HuH-7 (cell line): Measurements from ENCODE around the gene ZNF664.

ENCODE experiments used
- DNase-seq: peaks from one replicate; pipeline ENCODE4 v3.0.0; 2011; ENCODE audit warnings: low spot score

The ZNF664 gene

DNA sequence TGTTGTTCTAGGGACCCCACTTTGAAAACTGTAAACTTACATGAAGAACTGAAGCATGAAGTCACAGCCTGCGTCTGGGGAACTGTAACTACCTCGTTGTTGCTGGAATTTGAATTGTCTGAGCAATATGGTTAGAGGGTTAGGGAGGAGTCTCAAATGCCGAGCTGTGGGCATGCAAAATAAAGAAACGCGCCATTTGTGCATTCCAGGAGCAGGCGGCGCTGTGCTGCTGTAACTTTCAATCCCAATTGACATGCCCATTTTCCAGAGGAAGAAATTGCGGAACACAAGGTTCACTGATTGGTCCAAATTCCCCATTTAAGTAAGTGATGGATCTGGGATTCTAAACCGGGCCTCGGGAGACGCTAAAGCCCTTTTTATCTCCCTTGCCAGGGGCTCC, 61.3 kb downstream of the ZNF664 start:
- no peak for DNase-seq

DNA sequence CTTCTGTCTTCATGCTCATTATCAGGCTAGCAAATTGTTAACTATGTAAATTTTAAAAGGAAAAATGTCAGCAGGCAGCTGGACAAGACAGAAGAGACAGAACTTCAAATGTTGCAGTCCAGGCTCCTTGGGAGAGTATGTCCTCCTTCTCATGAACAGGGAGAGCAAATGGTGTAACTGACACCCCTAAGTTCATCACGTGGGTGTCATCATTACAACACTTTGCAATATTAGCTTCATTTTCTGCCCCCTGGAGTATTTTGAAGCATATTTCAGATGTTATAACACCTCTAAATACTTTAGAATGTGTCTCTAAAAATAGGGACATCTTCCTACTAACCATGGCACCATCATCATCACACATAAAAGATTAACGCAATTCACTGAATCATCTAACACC, 62.1 kb downstream of the ZNF664 start:
- DNase-seq: no peak

GRCh38 chr12:124036171-124036598, 63.2 kb downstream of the ZNF664 start:
- DNase-seq: no peak

- peak; percentile 25 for DNase-seq
Measured at GRCh38 chr12:124036657-124037109, 63.7 kb downstream of the ZNF664 start.

DNA sequence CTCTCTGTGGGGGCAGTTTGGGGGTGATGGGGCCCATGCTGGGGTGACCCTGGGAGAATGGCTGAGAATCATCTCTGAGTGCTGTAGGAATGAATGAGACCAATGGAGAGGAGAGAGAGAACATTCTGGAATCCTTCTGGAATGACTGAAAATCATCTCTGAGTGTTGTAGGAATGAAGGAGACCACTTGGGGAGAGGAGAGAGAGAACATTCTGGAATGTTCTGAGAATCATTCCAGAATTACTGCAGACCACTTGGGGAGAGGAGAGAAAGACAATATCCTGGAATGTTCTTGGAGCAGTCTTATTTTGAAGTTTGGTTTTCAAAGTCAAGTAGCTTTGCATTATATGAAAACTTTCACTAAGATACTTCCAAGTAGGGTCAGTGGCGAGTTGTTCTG, 64.3 kb downstream of the ZNF664 start:
- no peak for DNase-seq

- no peak for DNase-seq
Measured at GRCh38 chr12:124039276-124039675, 66.3 kb downstream of the ZNF664 start.

- no peak for DNase-seq
Measured at GRCh38 chr12:124040291-124040690, 67.3 kb downstream of the ZNF664 start.

DNA sequence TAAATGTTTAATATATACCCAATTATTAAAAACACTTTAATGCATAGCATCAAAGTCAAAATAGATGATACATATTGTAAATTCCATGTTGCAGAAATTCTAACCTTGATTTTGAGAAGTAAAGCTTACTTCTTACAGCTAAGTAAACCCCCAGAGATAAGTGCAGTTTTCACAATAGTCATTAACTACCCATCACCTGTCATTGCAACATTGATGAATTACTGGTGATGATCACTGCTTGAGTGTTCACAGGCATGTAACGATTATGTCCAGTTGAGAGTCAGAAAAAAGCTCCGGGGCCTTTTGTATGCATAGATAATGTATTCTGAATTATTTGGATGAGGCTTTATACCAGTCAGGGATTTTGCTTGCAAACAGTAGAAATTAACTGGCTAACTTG, 67.7 kb downstream of the ZNF664 start:
- DNase-seq: no peak

DNA sequence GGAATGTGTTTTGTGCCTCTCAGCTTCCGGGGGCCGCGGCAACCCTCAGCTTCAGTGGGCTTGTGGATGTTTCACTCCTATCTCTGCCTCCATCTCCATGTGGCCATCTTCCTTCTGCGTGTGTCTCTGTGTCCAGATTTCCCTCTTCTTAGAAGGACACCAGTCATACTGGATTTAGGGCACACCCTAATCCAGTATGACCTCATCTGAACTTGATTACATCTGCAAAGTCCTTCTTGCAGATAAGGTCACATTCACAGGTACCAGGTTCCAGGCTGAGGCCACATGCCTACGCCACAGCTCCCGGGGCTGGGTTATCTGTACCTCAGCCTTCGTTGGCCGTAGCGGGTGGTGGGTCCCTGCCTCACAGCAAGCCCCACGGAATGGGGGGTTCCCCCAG, 68.9 kb downstream of the ZNF664 start:
- DNase-seq: no peak

- no peak for DNase-seq
Measured at GRCh38 chr12:124044021-124044420, 71.0 kb downstream of the ZNF664 start.

GRCh38 chr12:124044809-124045321, 71.8 kb downstream of the ZNF664 start:
- no peak for DNase-seq

- no peak for DNase-seq
Measured at GRCh38 chr12:124045671-124046455, 72.8 kb downstream of the ZNF664 start.

GRCh38 chr12:124046456-124046740, 73.4 kb downstream of the ZNF664 start:
- DNase-seq: no peak

DNA sequence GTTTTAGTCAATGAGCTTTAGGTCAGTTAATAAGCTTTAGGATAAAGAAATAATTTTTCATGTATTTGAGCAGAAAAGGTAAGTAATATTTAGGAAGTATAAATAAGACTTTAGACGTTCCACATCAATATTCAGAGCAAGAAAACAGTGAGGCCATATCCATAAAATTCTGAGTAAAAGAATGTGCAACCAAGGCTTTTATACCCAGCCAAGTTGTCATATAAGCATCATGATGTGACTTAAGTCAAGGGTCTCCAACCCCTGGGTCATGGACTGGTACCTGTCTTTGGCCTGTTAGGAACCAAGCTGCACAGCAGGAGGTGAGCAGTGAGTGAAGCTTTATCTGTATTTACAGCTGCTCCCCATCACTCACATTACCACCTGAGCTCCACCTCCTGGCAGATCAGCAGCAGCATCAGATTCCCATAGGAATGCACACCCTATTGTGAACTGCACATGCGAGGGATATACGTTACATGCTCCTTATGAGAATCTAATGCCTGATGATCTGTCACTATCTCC, 74.1 kb downstream of the ZNF664 start:
- no peak for DNase-seq

GRCh38 chr12:124049451-124050094, 76.6 kb downstream of the ZNF664 start:
- no peak for DNase-seq

DNA sequence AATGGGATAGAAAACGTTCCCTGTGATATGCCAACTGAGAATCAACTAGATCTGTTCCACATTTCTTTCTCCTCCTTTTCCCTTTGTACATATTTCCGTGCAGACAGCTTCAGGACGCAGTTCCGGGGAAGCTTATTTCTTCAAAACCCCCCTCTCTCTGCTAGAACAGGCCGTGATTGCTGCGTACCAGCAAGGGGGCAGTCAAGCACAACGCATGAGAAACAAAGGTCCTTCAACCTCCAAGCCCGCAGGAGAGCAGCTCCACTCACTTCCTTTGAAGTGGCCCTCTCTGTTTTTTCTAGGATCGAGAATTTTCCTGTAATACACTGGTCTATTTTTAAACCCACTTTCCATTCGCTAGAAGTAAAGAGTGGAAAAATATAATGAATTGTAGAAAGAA, 80.8 kb downstream of the ZNF664 start:
- DNase-seq: peak; percentile 56

- no peak for DNase-seq
Measured at GRCh38 chr12:124055066-124055465, 82.1 kb downstream of the ZNF664 start.

DNA sequence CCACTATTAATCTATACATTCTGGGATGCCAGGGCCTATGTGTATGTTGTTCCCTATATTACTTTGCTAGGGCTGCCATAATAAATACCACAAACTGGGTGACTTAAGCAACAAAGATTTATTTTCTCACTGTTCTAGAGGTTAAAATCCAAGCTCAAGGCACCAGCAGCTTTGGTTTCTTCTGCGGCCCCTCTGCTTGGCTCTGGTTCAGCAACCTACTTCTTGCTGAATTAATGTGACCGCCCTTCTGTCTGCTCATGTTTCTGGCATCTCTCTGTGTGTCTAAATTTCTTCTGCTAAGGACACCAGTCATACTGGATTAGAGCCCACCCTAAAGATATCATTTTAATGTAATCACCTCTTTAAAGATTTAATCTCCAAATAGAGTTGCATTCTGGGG, 84.7 kb downstream of the ZNF664 start:
- DNase-seq: no peak

DNA sequence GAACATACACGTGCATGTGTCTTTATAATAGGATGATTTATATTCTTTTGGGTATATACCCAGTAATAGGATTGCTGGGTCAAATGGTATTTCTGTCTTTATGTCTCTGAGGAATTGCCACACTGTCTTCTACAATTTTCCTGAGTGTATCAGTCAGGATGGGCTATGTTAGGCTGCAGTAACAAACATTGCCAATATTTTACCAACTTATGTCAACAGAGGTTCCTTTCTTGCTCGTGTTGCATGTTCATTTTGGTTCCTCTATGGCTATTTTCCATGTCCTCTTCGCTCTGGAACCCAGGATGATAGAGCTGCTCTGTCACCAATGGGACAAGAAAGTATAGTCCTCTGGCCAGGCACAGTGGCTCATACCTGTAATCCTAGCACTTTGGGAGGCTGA, 86.7 kb downstream of the ZNF664 start:
- DNase-seq: no peak
